OCI-LY7 (cell line): ENCODE results near the gene DBNDD2. TPM values are rescaled to one million over a fixed set of nuclear protein-coding genes. Genes with fewer than 3 reads are reported as not detected.

Experiments
- BruUV-seq: library from RNA; stranded (reverse); fragments of 400-500 nt; replicated peaks from 2 replicates; lab custom pipeline; 2021; lab: Mats Ljungman, UMichigan
- CTCF ChIA-PET: fragments of 300-600 bp; sonication (Branson Sonifier 250); formaldehyde crosslinking; loops from one replicate; lab custom pipeline; 2022; ENCODE audit warnings: antibody characterized with exemption; ENCODE audit not compliant: unreplicated experiment; lab: Charles Lee
- POLR2A ChIA-PET: fragments of 300-600 bp; sonication (Branson Sonifier 250); formaldehyde crosslinking; loops from one replicate; lab custom pipeline; 2022; ENCODE audit warnings: antibody characterized with exemption; lab: Charles Lee
- DNase-seq: peaks from one replicate; pipeline ENCODE4 v3.0.0-alpha.2; 2015; ENCODE audit warnings: low spot score
- H2AFZ ChIP-seq: fragments of 200-600 bp; sonication (generic), shearing (Covaris generic); 2 replicates; pipeline ENCODE4 v1.6.1; 2014; ENCODE audit warnings: mild to moderate bottlenecking, antibody characterized with exemption, low read length, moderate library complexity
- H3K27ac ChIP-seq: fragments of 200-600 bp; sonication (generic); 2 replicates; pipeline ENCODE4 v1.5.1; 2014; ENCODE audit warnings: mixed run types, low read depth, mild to moderate bottlenecking, moderate library complexity, low read length, inconsistent platforms; ENCODE audit not compliant: poor library complexity, severe bottlenecking
- H3K36me3 ChIP-seq: fragments of 200-600 bp; sonication (generic); 2 replicates; pipeline ENCODE4 v1.6.1; 2014; ENCODE audit warnings: mild to moderate bottlenecking, antibody characterized with exemption, low read length, moderate library complexity, mixed read lengths; ENCODE audit not compliant: insufficient read depth
- H3K4me1 ChIP-seq: fragments of 200-600 bp; sonication (generic); 2 replicates; pipeline ENCODE4 v1.5.1; 2014; ENCODE audit warnings: mild to moderate bottlenecking, low read length; ENCODE audit not compliant: insufficient read depth, poor library complexity, severe bottlenecking
- H3K4me2 ChIP-seq: fragments of 200-600 bp; sonication (generic); 2 replicates; pipeline ENCODE4 v1.6.1; 2014; ENCODE audit warnings: mild to moderate bottlenecking, low read length
- H3K4me3 ChIP-seq: fragments of 200-600 bp; sonication (generic); 2 replicates; pipeline ENCODE4 v1.5.1; 2014; ENCODE audit warnings: mild to moderate bottlenecking, low read depth, low read length; ENCODE audit not compliant: poor library complexity, severe bottlenecking
- H3K79me2 ChIP-seq: fragments of 200-600 bp; sonication (generic); 2 replicates; pipeline ENCODE4 v1.6.1; 2016; ENCODE audit warnings: low read depth, mild to moderate bottlenecking, low read length, moderate library complexity, mixed read lengths; ENCODE audit not compliant: insufficient read depth
- H3K9me2 ChIP-seq: fragments of 200-600 bp; sonication (generic); 2 replicates; pipeline ENCODE4 v1.6.1; 2016; ENCODE audit warnings: mild to moderate bottlenecking, low read length, mixed read lengths; ENCODE audit not compliant: insufficient read depth
- H3K9me3 ChIP-seq: fragments of 200-600 bp; sonication (generic); 2 replicates; pipeline ENCODE4 v1.6.1; 2014; ENCODE audit warnings: mild to moderate bottlenecking, mixed run types, low read length, mixed read lengths
- H4K20me1 ChIP-seq: fragments of 200-600 bp; sonication (generic); 2 replicates; pipeline ENCODE4 v1.6.1; 2014; ENCODE audit warnings: mild to moderate bottlenecking, antibody characterized with exemption, low read length, moderate library complexity, mixed read lengths; ENCODE audit not compliant: insufficient read depth
- CTCF ChIP-seq: fragments of 200-600 bp; sonication (generic); conservative IDR thresholded peaks from 2 replicates; pipeline ENCODE4 v1.5.1; 2014; ENCODE audit warnings: mild to moderate bottlenecking, antibody characterized with exemption, low read length, moderate library complexity, mixed read lengths
- EZH2phosphoT487 ChIP-seq: fragments of 200-600 bp; sonication (generic); IDR thresholded peaks from 2 replicates; pipeline ENCODE4 v1.6.1; 2018; ENCODE audit warnings: low read depth, borderline replicate concordance, mild to moderate bottlenecking, mixed run types, antibody characterized with exemption, low read length, moderate library complexity, mixed read lengths
- intact Hi-C: fragments of 100-400 bp; cut with micrococcal nuclease; formaldehyde crosslinking; loops from one replicate; pipeline ENCODE4 v1.10.0; 2022; ENCODE audit not compliant: unreplicated experiment
- total RNA-seq, 2 experiments: library from RNA; depleted of rRNA in 1 of 2; stranded (reverse); fragments of >200 nt in 1 of 2; shearing (Covaris generic) in 1 of 2; gene quantifications; 2 replicates each; pipeline ENCODE4 v1.2.3, GENCODE V29; 2014 to 2022

DBNDD2 gene
- total RNA-seq, 2 experiments from 2014 or later = 0.57 TPM; not detected in 1

- intact Hi-C loops = no loop called here
- Histone ChIP-seq H4K20me1 (no peaks in the 10 kb centered on the region), H3K79me2 (no peaks in the 10 kb centered on the region), H3K4me1 (peaks cover 7% of the 10 kb centered on the region), H3K4me2 (no peak overlapping the region), H2AFZ (no peak overlapping the region), H3K27ac (no peak overlapping the region), H3K9me2 (no peaks in the 10 kb centered on the region), H3K36me3 (no peaks in the 10 kb centered on the region), H3K9me3 (no peaks in the 10 kb centered on the region), H3K4me3 (no peak overlapping the region)
- DNase-seq = no peak
- BruUV-seq = no TSS peak
- ChIA-PET POLR2A (no interaction called here), CTCF (no interaction called here)
- TF ChIP-seq EZH2phosphoT487 (no peak), CTCF (no peak)
Measured at GRCh38 chr20:45440891-45441685, 33.0 kb downstream of the DBNDD2 start.

- H3K9me3 ChIP-seq = no peaks in the 10 kb centered on the region
- no peaks in the 10 kb centered on the region for H3K9me2 ChIP-seq
- H3K4me3 ChIP-seq = no peak overlapping the region
- no peaks in the 10 kb centered on the region for H4K20me1 ChIP-seq
- POLR2A ChIA-PET = no interaction called here
- no peak overlapping the region for H2AFZ ChIP-seq
- peaks cover under 1% of the 10 kb centered on the region for H3K4me1 ChIP-seq
- no peak for DNase-seq
- intact Hi-C loops = no loop called here
- no peak overlapping the region for H3K27ac ChIP-seq
- CTCF ChIA-PET = no interaction called here
- no peaks in the 10 kb centered on the region for H3K36me3 ChIP-seq
- no peaks in the 10 kb centered on the region for H3K79me2 ChIP-seq
- no peak for TF ChIP-seq EZH2phosphoT487
- TF ChIP-seq CTCF = no peak
- no TSS peak for BruUV-seq
- no peak overlapping the region for H3K4me2 ChIP-seq
Measured at GRCh38 chr20:45441746-45442145, 33.7 kb downstream of the DBNDD2 start.

GRCh38 chr20:45444050-45444449, 36.0 kb downstream of the DBNDD2 start:
- H3K36me3 ChIP-seq = no peaks in the 10 kb centered on the region
- no peak overlapping the region for H3K4me3 ChIP-seq
- H3K9me2 ChIP-seq = no peaks in the 10 kb centered on the region
- no peaks in the 10 kb centered on the region for H3K4me1 ChIP-seq
- no peak for DNase-seq
- H2AFZ ChIP-seq = no peak overlapping the region
- no TSS peak for BruUV-seq
- H3K79me2 ChIP-seq = no peaks in the 10 kb centered on the region
- no peak overlapping the region for H3K4me2 ChIP-seq
- ChIA-PET CTCF (no interaction called here), POLR2A (interaction anchor here (1.2 to 1.6 kb wide), 2 partner anchors 13 to 73 kb away, joined by 3 read pairs; no protein-coding TSS in a partner anchor)
- intact Hi-C loops = no loop called here
- no peak overlapping the region for H3K27ac ChIP-seq
- H4K20me1 ChIP-seq = no peaks in the 10 kb centered on the region
- no peak for TF ChIP-seq EZH2phosphoT487
- no peak for TF ChIP-seq CTCF
- no peaks in the 10 kb centered on the region for H3K9me3 ChIP-seq
